Measurements from ENCODE around the gene OR1K1. TPM values are rescaled to one million over a fixed set of nuclear protein-coding genes. Genes with fewer than 3 reads are reported as not detected.

OR1K1 gene
- total RNA-seq, 1 experiment from 2014 or later: not detected

DNA sequence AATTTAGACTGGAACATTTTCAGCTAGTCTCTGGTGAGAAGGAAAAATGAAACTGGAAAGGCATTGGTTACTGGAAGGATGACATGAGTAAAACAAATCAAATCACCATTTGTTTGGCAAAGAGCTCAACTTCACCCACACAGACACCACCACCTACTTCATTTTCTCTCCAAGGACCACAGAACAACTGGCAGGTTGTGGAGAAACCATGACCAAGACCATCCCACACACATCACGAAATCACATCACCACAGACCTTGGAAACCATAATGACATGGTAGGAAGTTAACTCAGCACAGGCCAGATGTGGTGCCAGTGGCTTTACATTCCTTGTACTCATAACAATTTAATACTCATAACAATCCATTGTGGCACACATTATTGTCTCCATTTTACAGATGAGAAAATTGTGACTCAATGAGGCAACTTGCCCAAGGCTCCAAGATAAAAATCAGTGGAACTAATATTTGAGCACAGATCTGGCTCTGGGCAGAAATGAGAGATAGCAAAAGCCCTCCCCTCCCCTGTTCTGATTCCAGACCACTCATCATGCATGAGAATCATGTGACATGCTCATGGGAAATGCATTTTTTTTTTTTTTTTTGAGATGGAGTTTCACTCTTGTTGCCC, 7.5 kb downstream of the OR1K1 start:
- intact Hi-C loops (cut with micrococcal nuclease): no loop called here
- POLR2A ChIA-PET: no interaction called here
- CTCF ChIA-PET: interaction anchor here (0.9 to 2.1 kb wide), 2 partner anchors 342 to 343 kb away, joined by 3 to 21 read pairs; no protein-coding TSS in a partner anchor

GRCh38 chr9:122808141-122808540, 8.2 kb downstream of the OR1K1 start:
- no TSS peak for BruUV-seq (replicated peaks)
- DNase-seq (ENCODE audit: low read depth, low spot score) (no peak), ATAC-seq (no peak)
- ChIA-PET POLR2A (no interaction called here), RAD21 (ENCODE audit: low non-redundant PET in 1 of 2, low total read pairs in 2 of 2, uncharacterized antibody in 2 of 2, unreplicated experiment in 2 of 2) (no interaction called here), CTCF (interaction anchor here (1.6 to 2.1 kb wide), 3 partner anchors 309 to 709 kb away, joined by 5 to 21 read pairs (median 10); no protein-coding TSS in a partner anchor)
- intact Hi-C loops (cut with micrococcal nuclease): no loop called here
- H2AFZ ChIP-seq (ENCODE audit: low read depth, low read length, poor library complexity, severe bottlenecking): no peak overlapping the region
- H3K9ac ChIP-seq (ENCODE audit: low read length): no peak overlapping the region
- H3K27ac ChIP-seq (ENCODE audit: low read depth, low read length): no peak overlapping the region
- H3K4me1 ChIP-seq (ENCODE audit: control insufficient read depth in 1 of 2, insufficient read depth in 2 of 2, low read length in 2 of 2): no peaks in the 10 kb centered on the region
- peaks cover 0 to 3% of the 10 kb centered on the region in 2 experiments; a peak in 1 of 4 replicates for H3K9me3 ChIP-seq (ENCODE audit: control insufficient read depth in 1 of 2, insufficient read depth in 1 of 2, low read depth in 1 of 2, low read length in 2 of 2)
- no peaks in the 10 kb centered on the region for H4K20me1 ChIP-seq (ENCODE audit: insufficient read depth)
- H3K4me3 ChIP-seq (replicated peaks in 1 of 2; ENCODE audit: low read depth in 1 of 2, low read length in 2 of 2): no peak overlapping the region
- H3K4me2 ChIP-seq (ENCODE audit: low read length): no peak overlapping the region
- H3K9me2 ChIP-seq (ENCODE audit: insufficient read depth): no peaks in the 10 kb centered on the region
- H3K79me2 ChIP-seq (ENCODE audit: insufficient read depth, low read length): no peaks in the 10 kb centered on the region
- H3K36me3 ChIP-seq (ENCODE audit: control insufficient read depth in 1 of 2, insufficient read depth in 2 of 2, low read length in 2 of 2): no peaks in the 10 kb centered on the region
- no peaks in the 10 kb centered on the region for H3K27me3 ChIP-seq (ENCODE audit: insufficient read depth, low read length)
- TF ChIP-seq SP1 (IDR thresholded peaks at IDR 0.05; ENCODE audit: low read depth): no peak
- TF ChIP-seq SRF (IDR thresholded peaks at IDR 0.05; ENCODE audit: low read depth): no peak
- no peak for TF ChIP-seq ATF3 (IDR thresholded peaks at IDR 0.05)
- TF ChIP-seq FOSL1 (IDR thresholded peaks at IDR 0.05; ENCODE audit: low read depth): no peak
- no peak for TF ChIP-seq RAD21 (IDR thresholded peaks at IDR 0.05; ENCODE audit: low read depth)
- no peak for TF ChIP-seq CBX3 (IDR thresholded peaks at IDR 0.05; ENCODE audit: low read depth)
- TF ChIP-seq YY1 (IDR thresholded peaks at IDR 0.05; ENCODE audit: extremely low read depth, insufficient replicate concordance, low read depth, low read length): no peak
- TF ChIP-seq TCF7L2 (IDR thresholded peaks at IDR 0.05; ENCODE audit: borderline replicate concordance, extremely low read depth, insufficient read depth, insufficient read length): no peak
- TF ChIP-seq, protein P1, sequence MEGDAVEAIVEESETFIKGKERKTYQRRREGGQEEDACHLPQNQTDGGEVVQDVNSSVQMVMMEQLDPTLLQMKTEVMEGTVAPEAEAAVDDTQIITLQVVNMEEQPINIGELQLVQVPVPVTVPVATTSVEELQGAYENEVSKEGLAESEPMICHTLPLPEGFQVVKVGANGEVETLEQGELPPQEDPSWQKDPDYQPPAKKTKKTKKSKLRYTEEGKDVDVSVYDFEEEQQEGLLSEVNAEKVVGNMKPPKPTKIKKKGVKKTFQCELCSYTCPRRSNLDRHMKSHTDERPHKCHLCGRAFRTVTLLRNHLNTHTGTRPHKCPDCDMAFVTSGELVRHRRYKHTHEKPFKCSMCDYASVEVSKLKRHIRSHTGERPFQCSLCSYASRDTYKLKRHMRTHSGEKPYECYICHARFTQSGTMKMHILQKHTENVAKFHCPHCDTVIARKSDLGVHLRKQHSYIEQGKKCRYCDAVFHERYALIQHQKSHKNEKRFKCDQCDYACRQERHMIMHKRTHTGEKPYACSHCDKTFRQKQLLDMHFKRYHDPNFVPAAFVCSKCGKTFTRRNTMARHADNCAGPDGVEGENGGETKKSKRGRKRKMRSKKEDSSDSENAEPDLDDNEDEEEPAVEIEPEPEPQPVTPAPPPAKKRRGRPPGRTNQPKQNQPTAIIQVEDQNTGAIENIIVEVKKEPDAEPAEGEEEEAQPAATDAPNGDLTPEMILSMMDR (IDR thresholded peaks at IDR 0.05 in 2 of 3, conservative IDR thresholded peaks at IDR 0.05 in 1 of 3; ENCODE audit: borderline replicate concordance in 1 of 3, insufficient read depth in 1 of 3, low read depth in 2 of 3, low read length in 2 of 3): no peak
- no peak for TF ChIP-seq EZH2 (IDR thresholded peaks at IDR 0.05)

More for the DNA sequence above, 7.5 kb downstream of the OR1K1 start:
- no peak for TF ChIP-seq CBX3 (IDR thresholded peaks at IDR 0.05; ENCODE audit: low read depth)
- no peak for TF ChIP-seq ZFX (IDR thresholded peaks at IDR 0.05)
- TF ChIP-seq ZNF274 (IDR thresholded peaks at IDR 0.05; ENCODE audit: low read depth, low read length): no peak
- TF ChIP-seq ATF3 (IDR thresholded peaks at IDR 0.05): no peak
- no peak for TF ChIP-seq YY1 (IDR thresholded peaks at IDR 0.05; ENCODE audit: extremely low read depth, insufficient replicate concordance, low read depth, low read length)
- TF ChIP-seq RAD21 (IDR thresholded peaks at IDR 0.05; ENCODE audit: low read depth): no peak
- Histone ChIP-seq H3K79me2 (ENCODE audit: insufficient read depth, low read length) (no peaks in the 10 kb centered on the region), H3K4me2 (ENCODE audit: low read length) (no peak overlapping the region), H3K27ac (ENCODE audit: low read depth, low read length) (no peak overlapping the region), H3K9me2 (ENCODE audit: insufficient read depth) (no peaks in the 10 kb centered on the region), H4K20me1 (ENCODE audit: insufficient read depth) (no peaks in the 10 kb centered on the region), H3K36me3 (ENCODE audit: control insufficient read depth in 1 of 2, insufficient read depth in 2 of 2, low read length in 2 of 2) (no peaks in the 10 kb centered on the region), H3K27me3 (ENCODE audit: insufficient read depth, low read length) (no peaks in the 10 kb centered on the region), H3K9me3 (ENCODE audit: control insufficient read depth in 1 of 2, insufficient read depth in 1 of 2, low read depth in 1 of 2, low read length in 2 of 2) (peaks cover 0 to 3% of the 10 kb centered on the region in 2 experiments; a peak in 1 of 4 replicates), H2AFZ (ENCODE audit: low read depth, low read length, poor library complexity, severe bottlenecking) (no peak overlapping the region), H3K4me3 (replicated peaks in 1 of 2; ENCODE audit: low read depth in 1 of 2, low read length in 2 of 2) (no peak overlapping the region), H3K9ac (ENCODE audit: low read length) (no peak overlapping the region), H3K4me1 (ENCODE audit: control insufficient read depth in 1 of 2, insufficient read depth in 2 of 2, low read length in 2 of 2) (no peaks in the 10 kb centered on the region)
- ATAC-seq: no peak
- DNase-seq (ENCODE audit: low read depth, low spot score): no peak
- no TSS peak for BruUV-seq (replicated peaks)
- RAD21 ChIA-PET (ENCODE audit: low non-redundant PET in 1 of 2, low total read pairs in 2 of 2, uncharacterized antibody in 2 of 2, unreplicated experiment in 2 of 2): no interaction called here

Measured in HCT116 (cell line).